ACC112 (cell line): ENCODE data around the gene PRMT1.
A peak's percentile ranks its signal among the peaks of the same experiment; 100 is the strongest.
"Not testable (repeated sequence)": the region's sequence is repeated elsewhere in the genome, so short reads cannot be mapped to it uniquely, and the experiment has no call there.

Source experiments
- H2AFZ ChIP-seq: fragments of 200-600 bp; sonication (generic); one replicate; pipeline ENCODE4 v1.6.0; 2017; ENCODE audit warnings: antibody characterized with exemption, low read length; ENCODE audit not compliant: unreplicated experiment
- H3K27ac ChIP-seq: fragments of 200-600 bp; sonication (generic); 2 replicates; pipeline ENCODE4 v1.5.1; 2014; ENCODE audit warnings: low read depth, mild to moderate bottlenecking, antibody characterized with exemption, low read length, moderate library complexity
- H3K27me3 ChIP-seq: fragments of 200-600 bp; sonication (generic); 2 replicates; pipeline ENCODE4 v1.6.1; 2014; ENCODE audit warnings: mild to moderate bottlenecking, antibody characterized with exemption, low read length, moderate library complexity, mixed read lengths; ENCODE audit not compliant: insufficient read depth
- H3K36me3 ChIP-seq: fragments of 200-600 bp; sonication (generic); 2 replicates; pipeline ENCODE4 v1.6.1; 2016; ENCODE audit warnings: mild to moderate bottlenecking, antibody characterized with exemption, low read length, moderate library complexity, mixed read lengths; ENCODE audit not compliant: insufficient read depth
- H3K4me1 ChIP-seq: fragments of 200-600 bp; sonication (generic); one replicate; pipeline ENCODE4 v1.6.1; 2016; ENCODE audit warnings: low read length, mixed read lengths; ENCODE audit not compliant: insufficient read depth, unreplicated experiment, control insufficient read depth
- H3K4me3 ChIP-seq: fragments of 200-600 bp; sonication (generic); 2 replicates; pipeline ENCODE4 v1.5.1; 2014; ENCODE audit warnings: mild to moderate bottlenecking, low read depth, low read length
- H3K79me2 ChIP-seq: fragments of 200-600 bp; sonication (generic); one replicate; pipeline ENCODE4 v1.6.0; 2016; ENCODE audit warnings: low read length; ENCODE audit not compliant: control insufficient read depth, unreplicated experiment, insufficient read depth

PRMT1 gene

GRCh38 chr19:49677231-49677900 is at the start of gene PRMT1:
PRMT1 (plus strand) TSS chr19:49677271; CDS start chr19:49677281, 10 bp downstream.
- peaks cover 15% of the 10 kb centered on the region for H3K4me1 ChIP-seq
- H2AFZ ChIP-seq = peak within 1 kb of the TSS; percentile 10
- H3K79me2 ChIP-seq = peaks cover 34% of the 10 kb centered on the region
- H3K27ac ChIP-seq = peak within 1 kb of the TSS; percentile 83
- no peaks in the 10 kb centered on the region; the same call in 1 of the 2 replicates for H3K36me3 ChIP-seq
- peak within 1 kb of the TSS; percentile 94 for H3K4me3 ChIP-seq
- no peaks in the 10 kb centered on the region for H3K27me3 ChIP-seq

GRCh38 chr19:49629659-49630058 is 47.4 kb upstream of the PRMT1 start:
- no peak overlapping the region for H3K4me3 ChIP-seq
- no peak overlapping the region for H3K27ac ChIP-seq
- H3K4me1 ChIP-seq = no peaks in the 10 kb centered on the region
- H3K27me3 ChIP-seq = no peaks in the 10 kb centered on the region
- H3K79me2 ChIP-seq = no peaks in the 10 kb centered on the region
- no peak overlapping the region for H2AFZ ChIP-seq
- H3K36me3 ChIP-seq = no peaks in the 10 kb centered on the region

GRCh38 chr19:49631014-49631588 is 46.0 kb upstream of the PRMT1 start:
- H3K79me2 ChIP-seq = no peaks in the 10 kb centered on the region
- H3K36me3 ChIP-seq = peaks cover 5% of the 10 kb centered on the region; the same call in 1 of the 2 replicates
- no peak overlapping the region for H2AFZ ChIP-seq
- no peaks in the 10 kb centered on the region for H3K4me1 ChIP-seq
- H3K27me3 ChIP-seq = no peaks in the 10 kb centered on the region
- no peak overlapping the region for H3K27ac ChIP-seq
- no peak overlapping the region for H3K4me3 ChIP-seq

GRCh38 chr19:49631610-49632192 is 45.4 kb upstream of the PRMT1 start:
- H3K4me1 ChIP-seq = no peaks in the 10 kb centered on the region
- no peaks in the 10 kb centered on the region for H3K27me3 ChIP-seq
- peaks cover 5% of the 10 kb centered on the region; the same call in 1 of the 2 replicates for H3K36me3 ChIP-seq
- H3K4me3 ChIP-seq = no peak overlapping the region
- H2AFZ ChIP-seq = no peak overlapping the region
- H3K27ac ChIP-seq = no peak overlapping the region
- peaks cover 1% of the 10 kb centered on the region for H3K79me2 ChIP-seq

GRCh38 chr19:49632576-49632975 is 44.5 kb upstream of the PRMT1 start:
- Histone ChIP-seq H3K4me3 (no peak overlapping the region), H3K4me1 (no peaks in the 10 kb centered on the region), H2AFZ (no peak overlapping the region), H3K27me3 (no peaks in the 10 kb centered on the region), H3K36me3 (peaks cover 5% of the 10 kb centered on the region; the same call in 1 of the 2 replicates), H3K27ac (no peak overlapping the region), H3K79me2 (peaks cover 3% of the 10 kb centered on the region)

GRCh38 chr19:49633273-49633672 is 43.8 kb upstream of the PRMT1 start:
- H3K27me3 ChIP-seq = not testable (repeated sequence)

GRCh38 chr19:49635530-49636232 is 41.4 kb upstream of the PRMT1 start:
- H3K4me3 ChIP-seq = no peak overlapping the region
- peaks cover 13% of the 10 kb centered on the region for H3K79me2 ChIP-seq
- no peak overlapping the region for H3K27ac ChIP-seq
- peaks cover 5% of the 10 kb centered on the region; the same call in 1 of the 2 replicates for H3K36me3 ChIP-seq
- peaks cover 7% of the 10 kb centered on the region for H3K4me1 ChIP-seq
- no peak overlapping the region for H2AFZ ChIP-seq
- no peaks in the 10 kb centered on the region for H3K27me3 ChIP-seq

More at GRCh38 chr19:49633273-49633672, 43.8 kb upstream of the PRMT1 start:
- H3K27ac ChIP-seq, H3K4me1 ChIP-seq, H3K36me3 ChIP-seq, H3K4me3 ChIP-seq, H3K79me2 ChIP-seq, H2AFZ ChIP-seq: not testable (repeated sequence)

GRCh38 chr19:49636233-49636932 is 40.7 kb upstream of the PRMT1 start:
- peaks cover 7% of the 10 kb centered on the region for H3K4me1 ChIP-seq

GRCh38 chr19:49637821-49638738 is 39.0 kb upstream of the PRMT1 start:
- peak overlapping the region; percentile 83 for H3K27ac ChIP-seq
- peaks cover 5% of the 10 kb centered on the region; the same call in 1 of the 2 replicates for H3K36me3 ChIP-seq
- no peak overlapping the region for H2AFZ ChIP-seq
- H3K4me3 ChIP-seq = peak overlapping the region; percentile 95
- H3K27me3 ChIP-seq = no peaks in the 10 kb centered on the region
- H3K79me2 ChIP-seq = peaks cover 23% of the 10 kb centered on the region
- peaks cover 9% of the 10 kb centered on the region for H3K4me1 ChIP-seq

More at GRCh38 chr19:49636233-49636932, 40.7 kb upstream of the PRMT1 start:
- Histone ChIP-seq H2AFZ (no peak overlapping the region), H3K27me3 (no peaks in the 10 kb centered on the region), H3K4me3 (no peak overlapping the region), H3K36me3 (peaks cover 5% of the 10 kb centered on the region; the same call in 1 of the 2 replicates), H3K27ac (no peak overlapping the region), H3K79me2 (peaks cover 13% of the 10 kb centered on the region)
